Activated CD4-positive, alpha-beta T cell treated with anti-CD3 and anti-CD28 coated beads, Interleukin-2, amount 50 U/mL, for 1 hour (primary cell): Measurements from ENCODE around the gene SMG9.

Experiments
- DNase-seq: peaks from one replicate; pipeline ENCODE4 v3.0.0-alpha.2; 2020

Gene SMG9

DNA sequence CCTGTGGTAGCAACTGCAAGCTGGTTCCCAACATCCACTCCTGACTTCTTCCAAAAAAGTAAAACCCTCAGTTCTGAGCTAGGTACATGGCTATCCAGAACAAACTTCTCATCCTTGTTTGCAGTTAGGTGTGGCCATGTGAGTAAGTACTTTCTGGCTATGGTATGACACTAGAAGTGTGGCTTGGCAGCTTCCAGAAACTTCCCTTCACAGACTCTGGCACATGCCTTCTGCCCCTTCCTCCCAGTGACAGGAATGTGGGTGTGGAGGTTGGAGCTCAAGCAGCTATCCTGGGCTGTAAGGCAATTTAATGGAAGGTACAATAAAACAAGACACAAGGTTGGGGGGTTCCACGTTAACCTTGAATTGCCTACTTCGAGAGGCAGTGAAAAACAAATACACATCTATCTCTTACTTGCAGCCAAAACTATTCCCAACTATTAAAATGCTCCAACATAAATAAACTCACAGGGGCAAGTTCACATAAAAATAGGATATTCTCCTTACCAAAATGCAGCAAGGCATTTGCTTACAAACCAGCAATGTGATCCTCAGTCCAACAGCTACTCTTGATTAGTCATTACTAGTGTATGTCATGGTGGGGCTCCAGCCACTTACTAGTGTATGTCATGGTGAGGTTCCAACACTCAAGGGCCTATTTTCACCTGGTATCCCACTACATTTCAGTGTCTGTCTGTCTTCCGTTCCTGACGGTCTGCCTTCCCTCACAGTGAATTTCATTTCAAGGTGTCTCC, 3.1 kb downstream of the SMG9 start:
- DNase-seq = no peak

DNA sequence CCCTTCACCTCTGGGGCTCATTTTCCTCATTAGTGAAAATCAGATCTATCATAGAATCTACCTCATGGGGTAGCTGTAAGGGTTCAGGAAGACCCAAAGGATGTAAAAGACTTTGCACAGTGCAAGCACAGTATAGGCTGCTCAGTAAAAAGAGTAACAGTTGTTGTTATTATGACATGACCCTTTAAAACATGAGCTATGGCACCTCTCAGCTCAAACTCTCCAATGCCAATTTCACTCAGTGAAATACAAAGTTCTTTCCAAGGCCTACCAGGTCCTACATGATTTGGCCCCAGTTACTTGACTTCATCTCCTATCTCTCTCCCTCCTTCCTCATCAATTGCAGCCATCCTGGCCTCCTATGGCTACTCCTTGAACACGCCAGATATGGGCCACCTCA, 4.9 kb downstream of the SMG9 start:
- DNase-seq = no peak

DNA sequence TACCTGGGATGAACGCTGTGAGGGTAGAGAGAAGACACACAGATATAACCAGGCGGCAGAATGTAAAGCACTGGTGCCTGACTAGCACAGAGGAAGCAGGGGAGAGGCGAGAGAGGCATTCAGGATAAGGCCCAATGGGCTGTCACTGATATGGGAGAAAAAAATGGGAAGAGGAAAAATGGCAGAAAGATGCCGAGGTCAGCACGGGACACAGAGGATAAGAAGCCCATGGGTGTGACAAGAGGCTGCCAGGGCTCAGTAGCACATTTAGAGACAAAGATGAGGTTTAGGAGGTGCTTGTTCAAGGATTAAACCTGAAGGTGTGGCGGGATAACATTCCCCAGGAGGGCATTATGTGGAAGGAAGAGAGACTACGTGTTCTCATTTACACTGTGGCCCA, 5.6 kb downstream of the SMG9 start:
- no peak for DNase-seq

DNA sequence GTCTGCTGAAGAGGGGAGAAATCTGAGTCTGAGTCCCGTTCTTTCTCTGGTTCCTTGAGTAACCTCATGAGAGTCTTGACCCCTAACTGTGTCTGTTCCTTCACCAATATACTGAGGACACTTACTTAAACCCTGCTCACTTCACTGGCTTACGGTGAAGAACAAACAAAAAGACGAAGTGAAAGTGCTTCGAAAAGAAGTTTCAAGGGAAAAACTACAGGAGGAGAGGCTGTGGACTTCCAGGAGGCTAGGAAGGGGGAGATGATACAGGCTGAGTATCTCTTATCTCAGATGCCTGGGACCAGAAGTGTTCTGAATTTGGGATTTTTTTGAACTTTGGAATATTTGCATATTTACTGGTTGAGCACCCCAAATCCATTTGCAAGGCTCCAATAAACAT, 6.1 kb downstream of the SMG9 start:
- DNase-seq = no peak

DNA sequence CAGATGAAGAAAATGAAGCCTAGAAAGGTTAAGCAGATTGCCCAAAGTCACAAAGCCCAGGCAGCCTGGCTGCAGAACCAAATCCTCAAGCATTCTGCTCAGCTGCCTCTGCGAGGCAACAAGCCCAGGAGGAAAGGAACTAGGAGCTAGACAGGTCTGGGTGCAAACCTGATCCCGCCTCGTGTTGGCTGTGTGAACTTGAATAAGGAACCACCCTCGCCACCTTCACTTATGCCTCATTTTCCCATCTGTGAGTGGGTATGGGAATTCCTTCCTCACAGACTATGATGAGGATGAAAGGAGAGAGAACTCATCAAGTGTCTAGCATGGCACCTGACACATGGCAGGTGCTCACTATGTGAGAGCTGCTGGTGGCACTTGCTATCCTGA, 6.6 kb downstream of the SMG9 start:
- DNase-seq = no peak

DNA sequence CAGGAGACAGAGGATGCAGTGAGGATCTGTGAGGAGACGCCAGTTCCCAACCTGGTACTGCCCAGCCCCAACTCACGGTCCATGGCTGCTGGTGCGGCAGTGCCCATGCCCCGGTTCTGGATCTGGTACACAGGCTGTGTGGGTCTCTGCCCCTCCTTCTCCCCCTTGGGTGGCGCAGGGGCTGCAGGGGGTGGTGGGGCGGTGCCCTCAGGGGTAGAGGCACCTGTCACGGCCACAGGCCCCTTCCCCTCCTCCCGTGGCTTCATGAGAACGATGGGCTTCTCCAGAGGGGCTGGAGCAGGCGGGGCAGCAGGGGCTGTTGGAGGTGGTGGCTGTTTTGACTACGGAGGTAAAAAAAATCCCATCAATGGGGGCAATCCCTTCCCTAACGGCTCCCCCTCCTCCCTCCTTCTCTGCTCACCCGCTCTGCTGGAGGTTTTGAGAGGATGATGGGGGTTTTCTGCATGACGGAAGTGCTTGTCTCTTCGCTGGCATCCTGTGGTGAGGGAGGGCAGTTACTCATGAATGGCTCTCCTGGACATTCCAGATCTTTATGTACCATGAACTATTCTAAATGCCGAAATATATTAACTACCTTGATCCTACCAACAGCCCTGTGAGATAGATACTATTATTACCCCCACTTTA, 7.1 kb downstream of the SMG9 start:
- no peak for DNase-seq

DNA sequence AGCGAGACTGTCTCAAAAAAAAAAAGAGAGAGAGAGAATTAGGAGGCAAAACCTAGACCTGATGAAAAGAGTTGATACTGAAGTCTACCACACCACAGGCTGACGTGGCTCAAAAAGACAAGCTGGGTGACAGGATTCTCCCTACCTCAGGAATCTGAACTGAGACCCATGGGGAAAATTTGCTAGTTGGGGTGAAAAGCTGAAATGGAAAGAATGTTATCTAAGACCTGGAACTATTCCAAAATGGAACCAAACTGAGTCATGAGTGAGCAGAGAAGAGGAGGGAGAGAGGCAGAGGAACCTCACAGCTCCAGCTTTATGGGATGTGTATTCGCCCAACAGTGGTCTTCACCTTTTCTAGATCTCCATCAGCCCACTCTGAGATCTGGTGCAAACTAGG, 11.7 kb downstream of the SMG9 start:
- no peak for DNase-seq

DNA sequence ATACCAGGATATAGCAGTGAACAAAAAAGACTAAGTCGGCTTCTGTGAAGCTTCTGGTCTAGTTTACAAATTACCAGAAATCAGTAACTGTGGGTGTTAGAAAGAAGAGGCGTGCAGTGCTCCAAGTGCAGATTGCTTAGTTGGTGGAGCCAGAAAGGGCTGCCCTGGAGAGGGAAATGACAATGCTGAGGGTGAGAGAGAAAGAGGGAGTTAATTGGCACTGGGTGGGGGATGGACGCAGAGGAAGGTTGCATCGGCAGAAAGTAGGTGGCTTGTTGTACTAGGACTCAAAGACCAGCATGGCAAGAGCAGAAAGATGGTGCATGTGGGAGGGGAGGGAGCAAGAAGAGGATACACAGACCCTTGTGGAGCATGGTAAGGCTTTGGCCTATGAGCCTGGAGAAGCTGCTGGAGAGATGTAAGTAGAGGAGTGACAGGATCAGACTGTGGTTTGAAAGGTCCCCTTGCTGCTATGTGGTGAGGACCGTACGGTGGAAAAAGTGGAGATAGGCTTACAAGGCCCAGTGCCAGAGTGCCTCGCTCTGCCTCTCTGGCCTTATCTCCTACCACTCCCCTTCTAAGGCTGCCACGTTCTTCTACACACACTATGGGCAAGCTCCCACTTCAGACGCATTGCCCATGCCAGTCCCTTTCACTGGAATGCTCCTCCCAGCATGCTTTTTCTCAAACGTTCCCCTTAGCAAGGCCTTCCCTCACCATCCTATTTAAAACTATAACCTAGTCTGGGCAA, 13.5 kb downstream of the SMG9 start:
- no peak for DNase-seq

DNA sequence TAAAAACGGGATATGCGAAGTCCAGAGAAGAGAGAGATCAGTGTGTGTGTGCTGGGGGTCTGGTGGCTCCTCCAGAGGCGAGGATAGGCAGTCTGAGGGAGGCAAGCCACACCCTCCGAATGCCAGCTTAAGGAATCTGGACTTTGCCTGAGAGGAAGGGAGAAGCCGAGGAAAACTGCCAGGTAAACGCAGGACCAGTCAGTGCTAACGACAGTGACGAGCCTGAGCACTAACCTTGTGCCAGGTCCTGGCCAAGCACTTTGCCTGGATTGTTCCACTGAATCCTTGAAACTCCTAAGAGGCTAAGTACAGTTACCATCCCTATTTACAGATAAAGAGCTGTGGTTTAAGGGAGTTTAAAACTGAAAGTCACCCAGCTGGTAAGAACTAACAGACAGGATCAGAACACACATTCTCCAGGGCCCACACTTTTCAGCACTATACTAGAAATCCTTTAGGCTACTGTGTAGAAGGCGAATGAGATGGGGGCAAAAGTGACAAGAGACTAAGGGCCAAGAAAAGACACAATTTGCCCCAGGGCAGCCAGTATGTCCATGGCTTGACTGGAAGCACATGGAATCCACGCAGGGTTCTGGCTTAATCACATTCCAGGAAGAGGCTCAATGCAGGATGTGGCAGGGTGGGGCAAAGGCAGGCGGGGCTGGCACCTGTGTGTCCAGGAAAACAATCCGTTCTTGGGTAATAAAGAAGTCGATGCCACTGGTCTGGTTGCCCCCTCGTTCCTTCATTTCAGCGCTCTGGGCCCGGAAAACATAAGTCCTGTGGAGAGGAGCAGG, 15.1 kb downstream of the SMG9 start:
- DNase-seq = no peak

DNA sequence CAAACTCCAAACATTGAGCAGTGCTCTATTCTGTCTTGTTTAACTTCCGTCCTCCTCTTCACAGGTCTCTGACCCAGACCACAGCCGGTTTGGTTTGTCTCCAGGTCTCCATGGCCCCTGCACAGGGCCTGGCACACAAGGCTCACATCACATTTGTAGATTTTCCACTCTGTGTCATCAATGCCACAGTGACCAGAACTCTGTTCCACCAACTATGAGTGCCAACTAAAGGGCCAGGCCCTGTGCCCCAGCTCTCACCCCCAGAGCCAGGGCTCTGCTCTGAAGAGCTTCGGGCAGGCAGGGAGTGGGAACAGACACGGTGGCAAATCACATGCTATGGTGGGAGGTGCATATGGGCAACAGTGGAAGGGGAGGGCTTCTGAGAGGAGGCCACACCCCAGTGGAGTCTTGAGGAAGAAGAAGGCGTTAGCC, 16.0 kb downstream of the SMG9 start:
- DNase-seq = no peak

DNA sequence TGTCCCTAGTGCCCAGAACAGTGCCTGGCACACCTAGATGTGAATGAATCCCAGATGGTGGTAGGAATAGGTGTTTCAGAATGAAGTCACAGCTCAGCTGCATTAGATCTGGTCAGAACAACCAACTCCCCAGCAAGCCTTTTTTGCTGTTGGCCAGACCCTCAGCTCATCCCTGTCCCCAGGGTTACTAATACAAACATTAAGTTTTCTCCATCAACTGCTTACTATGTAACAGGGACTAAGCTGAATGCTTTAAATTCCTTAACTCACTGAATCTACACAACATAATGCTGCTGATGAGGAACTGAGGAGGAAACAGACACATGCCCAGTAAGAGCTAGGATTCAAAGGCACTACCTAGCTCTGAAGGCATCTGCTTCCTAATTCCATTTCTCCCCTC, 18.8 kb downstream of the SMG9 start:
- DNase-seq = no peak

DNA sequence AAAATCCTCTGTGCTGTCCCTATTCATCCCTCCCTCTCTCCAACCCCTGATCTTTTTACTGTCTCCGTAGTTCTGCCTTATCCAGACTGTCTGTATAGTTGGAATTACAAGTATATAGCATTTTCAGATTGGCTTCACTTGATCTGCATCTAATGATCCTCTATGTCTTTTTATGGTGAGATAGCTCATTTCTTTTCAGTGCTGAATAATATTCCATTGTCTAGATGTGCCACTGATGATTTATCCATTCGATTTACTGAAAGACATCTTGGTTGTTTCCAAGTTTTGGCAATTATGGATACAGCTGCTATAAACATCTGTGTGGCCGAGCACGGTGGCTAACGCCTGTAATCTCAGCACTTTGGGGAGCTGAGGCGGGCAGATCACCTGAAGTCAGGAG, 19.7 kb downstream of the SMG9 start:
- no peak for DNase-seq

DNA sequence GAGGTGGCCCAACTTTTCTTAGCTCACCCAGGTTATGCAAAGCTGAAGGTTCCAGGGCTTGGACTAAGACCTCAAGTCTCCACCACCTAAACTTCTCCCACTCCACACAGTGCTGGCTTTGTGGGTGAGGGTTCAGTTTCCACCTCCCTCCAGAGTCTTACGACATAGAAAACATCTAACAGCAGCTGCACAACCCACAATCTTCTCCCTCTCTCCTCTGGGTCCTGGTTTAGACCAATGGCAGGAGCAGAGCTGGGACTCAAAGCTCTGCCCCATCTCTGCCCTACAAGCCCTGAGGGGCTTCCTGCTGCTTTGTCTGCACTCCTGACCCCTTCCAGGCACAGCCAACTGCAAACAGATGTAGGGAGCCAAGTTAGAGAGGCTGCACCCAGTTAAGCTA, 22.9 kb downstream of the SMG9 start:
- DNase-seq = no peak

DNA sequence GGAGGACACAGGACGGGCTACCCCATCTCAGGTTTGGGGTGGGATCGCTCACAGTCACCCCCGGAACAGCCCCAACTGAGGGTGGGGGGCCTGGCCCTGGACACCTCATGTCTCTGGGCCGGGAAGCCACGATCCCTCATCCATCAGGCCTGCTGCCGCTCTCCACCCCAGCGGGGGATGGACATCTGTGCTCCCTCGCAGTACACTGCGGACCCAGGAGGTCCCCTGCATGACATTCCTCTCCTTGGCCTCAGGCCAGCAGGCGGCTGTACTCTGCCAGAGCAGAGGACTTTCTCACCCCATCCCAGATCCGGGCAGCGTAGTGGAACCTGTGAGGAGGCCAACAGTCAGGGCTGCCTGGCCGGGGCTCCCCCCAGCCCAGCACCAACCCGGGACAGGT, 23.4 kb downstream of the SMG9 start:
- DNase-seq = no peak

DNA sequence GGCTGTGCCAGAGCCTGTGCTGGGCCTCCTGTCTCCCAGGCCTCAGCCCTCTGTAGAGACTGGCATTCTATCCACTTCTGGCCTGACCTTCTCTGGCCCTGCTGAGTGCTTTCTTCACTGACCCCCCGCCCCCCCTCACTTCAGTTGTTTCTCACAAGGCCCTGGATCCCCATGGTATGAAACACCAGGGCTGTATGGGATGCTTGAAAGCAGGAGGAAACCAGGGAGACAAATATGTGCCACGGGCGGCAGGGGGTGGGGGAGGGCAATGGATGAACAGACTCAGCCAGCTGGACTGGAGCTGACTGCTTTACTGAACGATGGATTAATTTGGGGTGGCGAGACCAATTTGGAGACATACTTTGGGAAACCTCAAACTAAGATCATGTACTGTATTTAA, 24.8 kb downstream of the SMG9 start:
- DNase-seq = no peak

DNA sequence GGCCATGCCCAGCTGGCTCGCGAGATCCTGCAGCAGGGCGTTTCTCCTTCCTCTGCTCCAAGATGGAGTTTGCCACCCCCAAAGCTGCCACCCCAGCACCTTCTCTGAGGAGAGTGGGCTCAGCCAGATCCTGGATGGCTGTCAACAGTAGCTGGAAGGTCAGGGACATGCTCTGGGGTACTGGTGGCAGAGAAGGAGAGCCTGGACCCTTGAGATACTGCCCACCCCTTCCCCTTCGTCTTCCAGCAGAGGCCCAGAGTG, 27.2 kb downstream of the SMG9 start:
- no peak for DNase-seq

DNA sequence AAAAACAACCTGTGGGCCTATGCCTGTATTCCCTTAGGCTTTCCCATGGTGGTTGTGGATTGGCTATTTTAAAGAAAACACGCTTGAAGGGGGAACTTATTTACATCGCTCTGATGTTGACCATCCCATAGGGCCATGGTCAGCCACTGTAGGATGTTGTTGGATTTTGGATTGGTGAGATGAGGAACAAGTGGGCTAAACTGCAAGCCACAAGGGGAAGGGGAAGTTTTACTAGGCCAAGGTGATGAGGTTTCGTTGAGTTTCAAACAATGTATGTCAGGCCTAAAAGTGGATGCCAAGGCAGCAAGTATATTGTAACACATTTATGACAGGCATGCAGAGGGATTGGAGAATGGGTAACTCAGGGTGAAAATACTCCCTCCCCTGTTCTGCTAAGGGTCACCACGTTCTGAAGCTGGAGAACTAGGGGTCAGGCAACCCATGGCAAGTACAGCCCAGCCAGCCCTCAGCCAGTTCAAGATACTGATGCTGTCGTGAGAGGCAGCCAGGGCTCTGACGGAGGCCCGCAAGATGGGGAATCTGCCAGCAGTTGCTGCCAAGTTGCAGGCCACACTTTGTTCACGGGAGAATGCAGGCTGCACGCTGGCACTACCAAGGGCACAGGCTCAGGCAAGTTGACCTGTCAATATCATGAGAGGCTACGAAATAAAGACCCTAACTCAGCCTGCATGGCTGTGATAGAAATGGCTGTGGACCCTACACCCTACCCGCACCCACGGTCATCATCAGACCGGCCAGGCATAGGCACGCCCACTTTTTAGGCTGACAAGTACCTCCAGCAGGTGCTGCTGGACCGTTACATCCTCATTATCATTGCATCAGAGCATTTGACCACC, 27.8 kb downstream of the SMG9 start:
- no peak for DNase-seq

DNA sequence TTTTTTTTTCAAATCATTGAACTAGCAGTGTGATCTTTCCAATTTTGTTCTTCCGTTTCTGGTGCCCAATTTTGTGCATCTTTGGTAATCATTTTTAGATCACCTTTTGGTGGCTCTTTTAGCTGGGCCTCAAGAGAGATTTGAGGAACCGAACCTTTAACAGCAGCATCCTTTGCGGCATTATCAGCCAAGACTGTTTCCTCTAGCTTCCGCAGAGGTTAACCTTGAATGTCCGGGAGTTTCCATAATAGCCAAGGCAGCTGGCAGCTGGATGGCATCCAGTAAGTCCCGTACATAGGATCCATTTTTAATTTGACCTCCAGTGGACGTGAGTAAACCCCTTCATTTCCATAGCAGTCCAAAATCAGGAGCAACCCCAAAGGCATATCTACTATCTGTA, 29.3 kb downstream of the SMG9 start:
- no peak for DNase-seq

DNA sequence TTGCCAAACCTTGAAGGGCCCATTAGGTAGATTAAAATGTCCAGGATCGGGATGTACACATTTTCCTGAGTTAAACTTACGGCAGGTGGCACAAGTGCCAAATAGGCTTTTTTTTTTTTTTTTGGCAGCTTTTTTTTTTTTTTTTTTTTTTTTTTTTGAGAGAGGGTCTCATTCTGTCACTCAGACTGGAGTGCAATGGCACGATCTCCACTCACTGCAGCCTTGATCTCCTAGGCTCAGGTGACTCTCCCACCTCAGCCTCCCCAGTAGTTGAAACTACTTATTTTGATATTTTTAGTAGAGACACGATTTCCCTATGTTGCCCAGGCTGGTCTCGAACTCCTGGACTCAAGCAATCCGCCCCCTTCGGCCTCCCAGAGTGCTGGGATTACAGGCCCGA, 29.9 kb downstream of the SMG9 start:
- no peak for DNase-seq

DNA sequence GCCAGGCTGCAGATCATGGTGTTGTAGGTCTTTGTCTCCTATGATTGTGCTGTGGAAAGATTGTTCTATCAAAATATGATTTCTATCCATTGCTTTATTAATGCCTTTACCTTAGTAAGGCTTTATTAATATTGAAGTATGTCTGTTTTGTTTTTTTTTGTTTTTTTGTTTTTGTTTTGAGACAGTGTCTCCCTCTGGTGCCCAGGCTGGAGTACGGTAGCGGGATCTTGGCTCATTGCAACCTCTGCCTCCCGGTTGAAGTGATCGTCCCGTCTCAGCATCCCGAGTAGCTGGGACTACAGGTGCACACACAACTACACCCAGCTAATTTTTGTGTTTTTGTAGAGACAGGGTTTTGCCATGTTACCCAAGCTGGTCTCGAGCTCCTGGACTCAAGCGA, 31.2 kb downstream of the SMG9 start:
- DNase-seq = no peak

DNA sequence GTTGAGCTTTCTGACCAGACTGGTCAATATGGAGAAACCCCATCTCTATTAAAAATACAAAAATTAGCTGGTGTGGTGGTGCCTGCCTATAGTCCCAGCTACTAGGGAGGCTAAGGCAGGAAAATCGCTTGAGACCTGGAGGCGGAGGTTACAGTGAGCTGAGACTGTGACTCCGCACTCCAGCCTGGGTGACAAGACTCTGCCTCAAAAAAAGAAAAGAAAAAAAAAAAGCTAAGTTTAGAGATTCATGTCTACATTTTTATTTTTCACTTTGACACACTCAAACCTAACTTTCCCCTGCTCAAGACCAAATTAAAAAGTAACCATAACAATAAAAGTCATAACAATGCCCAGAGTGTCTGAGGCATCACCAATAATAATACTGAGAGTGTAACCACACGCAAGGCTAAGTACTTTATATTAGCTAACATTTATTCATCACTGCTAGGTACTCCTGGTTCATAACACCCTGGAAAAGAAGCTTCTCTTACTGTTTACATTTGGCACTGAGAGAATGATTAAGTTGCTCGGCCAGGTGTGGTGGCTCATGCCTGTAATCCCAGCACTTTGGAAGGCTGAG, 33.2 kb downstream of the SMG9 start:
- DNase-seq = no peak

DNA sequence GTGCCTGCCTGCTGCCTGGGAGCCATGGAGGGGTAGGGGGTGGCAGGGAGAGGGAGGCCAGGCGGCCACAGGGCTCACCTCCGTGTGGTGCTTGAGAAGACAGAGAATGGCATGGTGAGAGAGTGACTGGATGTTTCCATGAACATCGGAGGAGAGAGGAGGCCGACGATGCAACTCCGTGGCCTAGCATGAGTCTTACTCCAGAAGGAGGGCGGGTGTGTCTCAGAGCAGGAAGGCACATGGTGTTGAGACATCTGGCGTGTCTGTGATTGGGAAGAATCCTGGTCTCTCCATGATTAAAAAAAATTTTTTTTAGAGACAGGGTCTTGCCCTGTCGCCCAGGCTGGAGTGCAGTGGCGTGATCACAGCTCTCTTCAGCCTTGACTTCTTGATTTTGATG, 33.8 kb downstream of the SMG9 start:
- DNase-seq = no peak
